ENCODE measurements around the gene PXMP2.

Gene PXMP2

DNA sequence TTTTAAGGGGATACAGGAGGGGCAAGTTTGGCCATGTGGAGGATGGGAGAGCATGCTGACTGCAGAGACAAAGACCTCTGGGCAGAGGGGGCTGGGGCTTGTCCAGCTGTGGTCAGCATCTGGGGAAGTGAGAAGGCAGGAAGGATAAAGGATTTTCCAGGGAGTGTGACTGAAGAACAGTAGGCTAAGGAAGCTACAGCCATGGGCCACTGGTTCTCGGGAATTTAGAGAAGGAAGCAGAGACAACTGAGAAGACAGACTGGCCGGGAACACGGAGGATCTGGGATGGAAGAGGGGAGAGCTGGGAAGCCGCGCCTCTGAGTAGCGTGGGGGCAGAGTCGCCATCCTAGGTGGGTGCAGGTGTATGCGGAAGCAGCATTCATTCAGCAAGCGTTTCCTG is 16.3 kb downstream of the PXMP2 start:
- H3K27ac ChIP-seq, result 0 out of 2 replicates have a peak overlapping the region, but pooled peaks have one; percentile 29

DNA sequence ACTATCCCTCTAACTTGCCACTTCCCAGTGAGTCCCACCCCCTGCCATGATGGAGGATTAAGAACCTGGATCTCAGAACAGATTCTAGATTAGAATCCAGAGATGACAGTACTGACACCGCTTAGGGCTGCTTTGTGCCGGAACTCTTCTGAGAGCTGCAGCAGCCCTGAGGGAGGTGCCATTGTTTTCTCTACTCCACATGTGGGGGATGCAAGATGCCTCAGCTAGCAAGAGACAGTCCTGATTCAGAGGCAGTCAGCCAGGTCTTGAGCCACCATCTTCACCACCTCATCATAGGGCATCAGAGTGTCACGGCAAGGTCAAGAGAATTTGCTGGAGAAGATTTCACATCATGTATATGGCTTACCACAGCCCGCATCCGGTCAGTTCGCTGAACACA is 19.9 kb downstream of the PXMP2 start:
- peak overlapping the region; percentile 8; the same call in 1 of the 2 replicates for H3K27ac ChIP-seq
- TF ChIP-seq CTCF (IDR thresholded peaks at IDR 0.05), result no peak
- TF ChIP-seq ZFX (IDR thresholded peaks at IDR 0.05; ENCODE audit: borderline replicate concordance), result no peak

More for the DNA sequence above, 16.3 kb downstream of the PXMP2 start:
- TF ChIP-seq CTCF (IDR thresholded peaks at IDR 0.05), result no peak
- no peak for TF ChIP-seq ZFX (IDR thresholded peaks at IDR 0.05; ENCODE audit: borderline replicate concordance)

- TF ChIP-seq ZFX (IDR thresholded peaks at IDR 0.05; ENCODE audit: borderline replicate concordance) (no peak), CTCF (IDR thresholded peaks at IDR 0.05) (no peak)
- peak overlapping the region; percentile 98 for H3K27ac ChIP-seq
Measured at GRCh38 chr12:132708150-132708549, 20.8 kb downstream of the PXMP2 start.

- H3K27ac ChIP-seq, result peak overlapping the region; percentile 98
- TF ChIP-seq ZFX (IDR thresholded peaks at IDR 0.05; ENCODE audit: borderline replicate concordance) (no peak), CTCF (IDR thresholded peaks at IDR 0.05) (no peak)
Measured at GRCh38 chr12:132710043-132710404, 22.6 kb downstream of the PXMP2 start.

GRCh38 chr12:132710405-132711079 is 23.2 kb downstream of the PXMP2 start, which contains the start of gene PGAM5:
PGAM5 (plus strand) TSS chr12:132710842; CDS start chr12:132710877, 35 bp downstream.
- TF ChIP-seq ZFX (IDR thresholded peaks at IDR 0.05; ENCODE audit: borderline replicate concordance) (no peak), CTCF (IDR thresholded peaks at IDR 0.05) (peak; percentile 7; the same call in 1 of the 2 replicates)
- H3K27ac ChIP-seq, result peak within 1 kb of the TSS; percentile 98

DNA sequence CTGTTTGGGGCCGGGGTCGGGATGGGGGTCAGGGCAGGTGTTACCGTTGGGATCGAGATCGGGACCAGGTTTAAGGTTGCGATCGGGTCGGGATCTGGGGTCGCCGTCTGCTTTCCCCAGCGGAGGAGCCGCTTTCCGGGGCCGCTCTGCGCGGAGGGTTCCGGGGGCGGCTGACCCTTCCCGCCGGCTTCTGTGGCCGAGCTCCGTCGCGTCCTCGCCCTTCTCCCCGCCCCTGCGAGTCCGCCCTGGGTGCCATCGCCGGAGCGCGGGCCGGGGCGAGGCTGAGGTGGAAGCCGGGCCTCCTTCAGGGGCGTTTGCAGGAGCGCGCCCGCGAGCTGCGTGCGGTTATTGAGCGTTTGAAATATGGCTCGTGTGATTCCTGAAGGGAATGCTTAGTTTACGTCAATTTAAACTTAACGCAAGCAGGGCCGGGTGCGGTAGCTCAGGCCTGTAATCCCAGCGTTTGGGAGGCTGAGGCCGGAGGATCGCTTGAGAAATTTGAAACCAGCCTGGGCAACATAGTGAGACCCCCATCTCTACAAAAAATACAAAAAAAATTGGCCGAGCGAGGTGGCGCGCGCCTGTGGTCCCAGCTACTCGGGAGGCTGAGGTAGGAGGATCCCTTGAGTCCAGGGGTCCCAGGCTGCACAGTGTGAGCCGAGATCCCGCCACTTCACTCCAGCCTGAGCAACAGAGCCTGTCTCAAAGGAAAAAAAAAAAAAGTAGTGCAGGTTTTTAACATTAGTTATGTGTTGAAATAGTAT is 23.9 kb downstream of the PXMP2 start:
- H3K27ac ChIP-seq, result peak overlapping the region; percentile 98
- TF ChIP-seq ZFX (IDR thresholded peaks at IDR 0.05; ENCODE audit: borderline replicate concordance), result no peak
- no peak for TF ChIP-seq CTCF (IDR thresholded peaks at IDR 0.05)

GRCh38 chr12:132713123-132713522 is 25.7 kb downstream of the PXMP2 start:
- TF ChIP-seq CTCF (IDR thresholded peaks at IDR 0.05), result no peak
- TF ChIP-seq ZFX (IDR thresholded peaks at IDR 0.05; ENCODE audit: borderline replicate concordance), result no peak
- peak overlapping the region; percentile 98 for H3K27ac ChIP-seq
